WERI-Rb-1 (cell line): ENCODE results near the gene AGBL1.

Source experiments
- DNase-seq: peaks from one replicate; pipeline ENCODE4 v3.0.0-alpha.2; 2020
- H3K27ac ChIP-seq: fragments of 250-450 bp; sonication (Bioruptor Pico); 2 replicates; pipeline ENCODE4 v1.5.1; 2020; ENCODE audit warnings: mild to moderate bottlenecking, moderate library complexity
- H3K27me3 ChIP-seq: fragments of 250-450 bp; sonication (Bioruptor Pico); 2 replicates; pipeline ENCODE4 v1.5.1; 2021; ENCODE audit warnings: mild to moderate bottlenecking, low read depth, moderate library complexity; ENCODE audit not compliant: insufficient read depth, severe bottlenecking
- H3K36me3 ChIP-seq: fragments of 250-450 bp; sonication (Bioruptor Pico); 2 replicates; pipeline ENCODE4 v1.5.1; 2020; ENCODE audit warnings: mild to moderate bottlenecking, moderate library complexity
- H3K4me3 ChIP-seq: 2 replicates; pipeline ENCODE4 v1.5.1; 2011; ENCODE audit warnings: low read depth, mild to moderate bottlenecking, control low read depth, low read length
- H3K9me3 ChIP-seq: fragments of 250-450 bp; sonication (Bioruptor Pico); 2 replicates; pipeline ENCODE4 v1.5.1; 2021; ENCODE audit warnings: mild to moderate bottlenecking, moderate library complexity; ENCODE audit not compliant: severe bottlenecking
- TF ChIP-seq, protein P1 (sequence below): IDR thresholded peaks from 2 replicates; pipeline ENCODE4 v1.5.1; 2011; ENCODE audit warnings: low read depth, mild to moderate bottlenecking, control low read depth, inconsistent platforms, low read length

AGBL1 gene

DNA sequence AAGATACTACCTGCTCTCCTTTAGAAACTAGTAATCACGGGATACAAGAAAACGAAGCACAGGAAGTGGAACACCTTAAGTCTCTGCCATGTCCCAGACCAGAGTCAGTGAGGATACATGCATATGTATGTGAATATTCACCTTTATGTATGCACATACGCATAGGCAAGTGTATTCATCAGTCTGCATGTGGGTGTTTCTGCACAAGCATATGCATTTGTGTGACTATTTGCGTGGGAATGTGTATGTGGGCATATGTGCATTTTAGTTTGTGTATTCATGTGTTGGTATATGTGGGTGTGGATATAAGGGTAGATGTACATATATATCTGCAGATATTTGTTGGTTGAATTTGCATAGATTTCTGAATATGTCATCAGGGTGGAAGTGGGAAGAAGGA is 889.7 kb downstream of the AGBL1 start:
- no peak for DNase-seq

DNA sequence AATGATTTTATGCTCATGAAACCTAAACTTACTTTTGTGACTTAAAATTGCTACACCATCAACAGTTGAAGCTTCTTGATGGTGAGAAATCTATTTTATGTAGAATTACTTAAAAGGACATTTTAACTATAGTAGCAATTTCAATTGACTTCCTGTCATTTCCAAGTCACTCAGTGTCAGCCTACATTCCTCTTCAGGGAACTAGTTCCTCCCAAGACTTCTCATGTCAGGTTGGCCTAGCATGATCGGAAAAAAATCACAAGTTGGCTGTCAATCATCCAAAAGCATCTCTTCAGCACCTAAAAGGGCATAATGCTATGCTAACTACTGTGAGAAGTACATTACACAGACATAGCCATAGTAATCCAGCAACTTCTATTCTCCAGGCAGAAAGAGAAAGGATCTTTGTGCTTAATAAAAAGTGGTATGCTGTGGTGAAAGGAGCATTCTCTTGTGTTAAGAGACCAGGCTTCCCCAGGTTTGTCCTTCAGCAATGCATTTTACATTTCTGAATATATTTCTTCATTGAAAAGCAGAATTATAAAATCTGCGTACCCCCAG is 893.7 kb downstream of the AGBL1 start:
- no peak for DNase-seq
- H3K9me3 ChIP-seq: no peaks in the 10 kb centered on the region
- H3K27ac ChIP-seq: no peak overlapping the region
- no peak overlapping the region for H3K4me3 ChIP-seq
- TF ChIP-seq, protein P1, sequence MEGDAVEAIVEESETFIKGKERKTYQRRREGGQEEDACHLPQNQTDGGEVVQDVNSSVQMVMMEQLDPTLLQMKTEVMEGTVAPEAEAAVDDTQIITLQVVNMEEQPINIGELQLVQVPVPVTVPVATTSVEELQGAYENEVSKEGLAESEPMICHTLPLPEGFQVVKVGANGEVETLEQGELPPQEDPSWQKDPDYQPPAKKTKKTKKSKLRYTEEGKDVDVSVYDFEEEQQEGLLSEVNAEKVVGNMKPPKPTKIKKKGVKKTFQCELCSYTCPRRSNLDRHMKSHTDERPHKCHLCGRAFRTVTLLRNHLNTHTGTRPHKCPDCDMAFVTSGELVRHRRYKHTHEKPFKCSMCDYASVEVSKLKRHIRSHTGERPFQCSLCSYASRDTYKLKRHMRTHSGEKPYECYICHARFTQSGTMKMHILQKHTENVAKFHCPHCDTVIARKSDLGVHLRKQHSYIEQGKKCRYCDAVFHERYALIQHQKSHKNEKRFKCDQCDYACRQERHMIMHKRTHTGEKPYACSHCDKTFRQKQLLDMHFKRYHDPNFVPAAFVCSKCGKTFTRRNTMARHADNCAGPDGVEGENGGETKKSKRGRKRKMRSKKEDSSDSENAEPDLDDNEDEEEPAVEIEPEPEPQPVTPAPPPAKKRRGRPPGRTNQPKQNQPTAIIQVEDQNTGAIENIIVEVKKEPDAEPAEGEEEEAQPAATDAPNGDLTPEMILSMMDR: no peak
- no peaks in the 10 kb centered on the region for H3K36me3 ChIP-seq
- H3K27me3 ChIP-seq: no peaks in the 10 kb centered on the region

More for the DNA sequence above, 889.7 kb downstream of the AGBL1 start:
- Histone ChIP-seq H3K4me3 (no peak overlapping the region), H3K27me3 (no peaks in the 10 kb centered on the region), H3K27ac (no peak overlapping the region), H3K9me3 (no peaks in the 10 kb centered on the region), H3K36me3 (no peaks in the 10 kb centered on the region)
- TF ChIP-seq, protein P1: no peak

DNA sequence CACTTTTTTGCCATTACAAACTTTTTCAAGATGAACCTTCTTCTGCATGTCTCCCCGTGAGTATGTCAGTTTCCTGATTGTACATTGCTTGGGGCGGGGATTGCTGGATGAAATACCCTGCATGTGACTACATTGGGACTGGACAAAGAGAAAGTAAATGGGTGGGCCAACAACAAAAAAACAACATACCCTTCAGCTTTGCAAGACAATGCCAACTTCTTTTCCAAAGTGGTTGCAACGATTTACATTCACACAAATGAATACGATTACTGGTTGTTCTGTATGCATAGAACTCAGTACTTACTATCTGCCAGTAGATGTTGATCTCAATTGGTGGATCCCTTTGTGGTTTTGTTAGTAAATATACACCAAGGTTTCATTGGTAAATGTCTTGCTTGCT is 908.4 kb downstream of the AGBL1 start:
- H3K9me3 ChIP-seq: no peaks in the 10 kb centered on the region
- no peak overlapping the region for H3K27ac ChIP-seq
- no peak for DNase-seq
- TF ChIP-seq, protein P1: no peak
- H3K4me3 ChIP-seq: no peak overlapping the region
- H3K27me3 ChIP-seq: no peaks in the 10 kb centered on the region
- no peaks in the 10 kb centered on the region for H3K36me3 ChIP-seq

DNA sequence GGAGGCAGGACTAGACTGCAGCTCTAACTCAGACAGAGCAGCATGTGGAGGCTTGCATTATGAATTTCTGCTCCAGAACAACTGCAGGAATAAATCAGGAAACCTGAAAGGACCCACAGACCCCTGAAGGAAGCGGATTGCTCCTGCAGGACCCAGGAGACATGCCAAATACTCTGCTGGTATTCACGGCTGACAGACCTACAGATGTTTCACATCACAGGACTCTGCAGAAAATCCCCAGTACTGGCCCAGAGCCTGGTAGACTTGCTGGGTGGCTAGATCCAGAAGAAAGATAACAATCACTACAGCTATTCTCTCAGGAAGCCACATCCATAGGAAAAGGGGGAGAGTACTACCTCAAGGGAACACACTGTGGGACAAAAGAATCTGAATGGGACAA is 942.1 kb downstream of the AGBL1 start:
- no peak for DNase-seq
- H3K27ac ChIP-seq: no peak overlapping the region
- TF ChIP-seq, protein P1: no peak
- H3K36me3 ChIP-seq: no peaks in the 10 kb centered on the region
- no peaks in the 10 kb centered on the region for H3K9me3 ChIP-seq
- no peaks in the 10 kb centered on the region for H3K27me3 ChIP-seq
- no peak overlapping the region for H3K4me3 ChIP-seq

DNA sequence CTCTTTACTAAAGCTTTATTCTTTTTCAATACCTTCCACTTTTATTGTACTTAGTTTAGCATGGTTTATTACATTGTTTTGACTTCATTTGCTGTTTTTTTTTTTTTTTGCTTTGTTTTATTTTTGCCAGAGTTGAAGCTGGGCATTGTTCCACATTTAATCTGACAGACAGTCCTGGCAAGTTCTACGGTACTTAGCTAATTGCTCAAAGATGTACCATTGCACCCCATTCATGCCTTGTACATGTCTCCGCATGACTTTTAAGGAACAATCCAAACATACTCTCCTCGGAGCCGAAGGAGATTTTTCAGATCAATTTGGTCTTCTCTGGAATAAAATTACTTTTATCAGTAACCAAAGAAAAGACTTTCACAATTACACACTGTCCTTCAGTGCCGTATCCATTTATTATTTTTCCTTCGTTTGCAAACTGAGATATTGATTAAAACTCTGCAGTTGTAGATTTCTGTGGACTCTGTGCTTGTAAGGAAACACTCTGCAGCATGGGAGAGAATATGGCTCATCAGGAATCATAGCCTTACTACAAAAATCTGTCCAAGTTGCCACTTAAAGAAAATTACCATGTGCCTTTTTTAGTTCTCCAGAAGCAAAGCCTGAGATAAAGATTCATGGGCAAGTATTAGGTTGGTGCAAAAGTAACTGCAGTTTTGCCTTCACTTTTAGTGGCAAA is 952.0 kb downstream of the AGBL1 start:
- Histone ChIP-seq H3K27me3 (no peaks in the 10 kb centered on the region), H3K36me3 (no peaks in the 10 kb centered on the region), H3K27ac (no peak overlapping the region), H3K4me3 (no peak overlapping the region), H3K9me3 (no peaks in the 10 kb centered on the region)
- TF ChIP-seq, protein P1: no peak
- no peak for DNase-seq

DNA sequence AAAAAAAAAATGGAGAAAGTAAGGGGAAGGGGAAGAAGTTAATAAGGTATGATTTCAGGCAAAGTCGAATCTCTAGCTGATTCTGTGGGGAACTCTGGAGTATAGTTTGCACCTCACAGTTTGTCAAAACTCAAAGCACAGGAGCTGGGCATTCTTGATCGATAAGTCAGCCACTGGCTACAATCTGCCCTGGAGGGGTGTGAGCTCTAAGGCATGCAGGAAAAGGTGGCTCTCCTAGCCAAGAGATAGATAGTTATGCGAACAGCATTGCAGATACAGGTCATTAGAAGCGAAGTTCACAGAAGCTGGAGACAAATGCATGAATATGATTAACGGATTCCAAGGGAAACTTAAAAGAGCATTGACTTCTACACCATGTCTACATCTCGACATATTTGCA is 952.6 kb downstream of the AGBL1 start:
- DNase-seq: no peak
- no peak overlapping the region for H3K27ac ChIP-seq
- H3K36me3 ChIP-seq: no peaks in the 10 kb centered on the region
- no peak overlapping the region for H3K4me3 ChIP-seq
- H3K27me3 ChIP-seq: no peaks in the 10 kb centered on the region
- H3K9me3 ChIP-seq: no peaks in the 10 kb centered on the region
- TF ChIP-seq, protein P1: no peak
